HEK293T (cell line): ENCODE results near the gene TANC1.

ENCODE experiments used
- CTCF ChIA-PET: fragments of 350-600 bp; formaldehyde crosslinking; extraction: SDS; loops from one replicate; lab custom pipeline; 2021; ENCODE audit warnings: antibody characterized with exemption, inconsistent platforms; lab: Yijun Ruan, JAX
- POLR2A ChIA-PET: fragments of 350-600 bp; formaldehyde crosslinking; extraction: SDS; loops from one replicate; lab custom pipeline; 2020; ENCODE audit warnings: antibody characterized with exemption, inconsistent platforms; lab: Yijun Ruan, JAX
- DNase-seq: peaks from one replicate; pipeline ENCODE4 v3.0.0; 2012; ENCODE audit warnings: mixed read lengths; ENCODE audit errors: extremely low spot score
- ARNT ChIP-seq: fragments of 450-650 bp; IDR thresholded peaks from 2 replicates; pipeline ENCODE4 v1.6.1; 2017; ENCODE audit warnings: mild to moderate bottlenecking
- BHLHE40 ChIP-seq: fragments of 450-650 bp; IDR thresholded peaks from 2 replicates; pipeline ENCODE4 v1.6.1; 2016; ENCODE audit warnings: mild to moderate bottlenecking, moderate library complexity, borderline replicate concordance
- CTBP1 ChIP-seq: fragments of 450-650 bp; IDR thresholded peaks from 2 replicates; pipeline ENCODE4 v1.6.1; 2016; ENCODE audit warnings: borderline replicate concordance
- ELF4 ChIP-seq: fragments of 450-650 bp; IDR thresholded peaks from 2 replicates; pipeline ENCODE4 v1.6.1; 2017; ENCODE audit warnings: antibody characterized with exemption
- FOXA1 ChIP-seq: fragments of 450-650 bp; IDR thresholded peaks from 2 replicates; pipeline ENCODE4 v1.6.1; 2016; ENCODE audit warnings: mild to moderate bottlenecking
- FOXK2 ChIP-seq: fragments of 450-650 bp; IDR thresholded peaks from 2 replicates; pipeline ENCODE4 v1.6.1; 2016; ENCODE audit warnings: mild to moderate bottlenecking
- FOXM1 ChIP-seq: fragments of 450-650 bp; IDR thresholded peaks from 2 replicates; pipeline ENCODE4 v1.6.1; 2017; ENCODE audit warnings: mild to moderate bottlenecking, borderline replicate concordance
- HDGF ChIP-seq: fragments of 450-650 bp; IDR thresholded peaks from 2 replicates; pipeline ENCODE4 v1.6.1; 2017; ENCODE audit warnings: antibody characterized with exemption, borderline replicate concordance
- L3MBTL2 ChIP-seq: fragments of 450-650 bp; conservative IDR thresholded peaks from 2 replicates; pipeline ENCODE4 v1.6.1; 2016; ENCODE audit warnings: mild to moderate bottlenecking
- LEF1 ChIP-seq: fragments of 450-650 bp; IDR thresholded peaks from 2 replicates; pipeline ENCODE4 v1.6.1; 2017; ENCODE audit warnings: mild to moderate bottlenecking, borderline replicate concordance
- NFRKB ChIP-seq: fragments of 450-650 bp; IDR thresholded peaks from 2 replicates; pipeline ENCODE4 v1.6.1; 2016; ENCODE audit warnings: mild to moderate bottlenecking, moderate library complexity
- PKNOX1 ChIP-seq: fragments of 450-650 bp; IDR thresholded peaks from 2 replicates; pipeline ENCODE4 v1.6.1; 2016
- SP1 ChIP-seq: fragments of 450-650 bp; IDR thresholded peaks from 2 replicates; pipeline ENCODE4 v1.6.1; 2017
- SUZ12 ChIP-seq: fragments of 450-650 bp; IDR thresholded peaks from 2 replicates; pipeline ENCODE4 v1.6.1; 2016; ENCODE audit warnings: mild to moderate bottlenecking
- TARDBP ChIP-seq: fragments of 450-650 bp; IDR thresholded peaks from 2 replicates; pipeline ENCODE4 v1.6.1; 2016
- ZNF384 ChIP-seq: fragments of 450-650 bp; IDR thresholded peaks from 2 replicates; pipeline ENCODE4 v1.6.1; 2016

Gene TANC1

GRCh38 chr2:159131914-159132281 lies 163.5 kb downstream of the TANC1 start:
- POLR2A ChIA-PET = no interaction called here
- CTCF ChIA-PET = no interaction called here
- DNase-seq = no peak
- TF ChIP-seq SP1 = no peak
- TF ChIP-seq PKNOX1 = no peak
- TF ChIP-seq LEF1 = no peak
- TF ChIP-seq CTBP1 = no peak
- no peak for TF ChIP-seq TARDBP
- no peak for TF ChIP-seq ZNF384
- TF ChIP-seq FOXM1 = no peak
- TF ChIP-seq FOXA1 = no peak
- no peak for TF ChIP-seq BHLHE40

GRCh38 chr2:159133797-159134196 lies 165.4 kb downstream of the TANC1 start:
- CTCF ChIA-PET = interaction anchor here (1.3 kb wide), 1 partner anchor 15 kb away, joined by 4 read pairs; no protein-coding TSS in a partner anchor
- no peak for TF ChIP-seq SUZ12
- TF ChIP-seq FOXA1 = no peak
- no peak for TF ChIP-seq HDGF
- no peak for TF ChIP-seq ZNF384
- no peak for TF ChIP-seq BHLHE40
- TF ChIP-seq L3MBTL2 = no peak
- TF ChIP-seq SP1 = no peak
- TF ChIP-seq ELF4 = no peak
- TF ChIP-seq ARNT = no peak
- no peak for TF ChIP-seq CTBP1
- no peak for TF ChIP-seq PKNOX1
- no peak for TF ChIP-seq TARDBP
- no peak for TF ChIP-seq FOXK2
- TF ChIP-seq FOXM1 = no peak
- TF ChIP-seq NFRKB = no peak
- DNase-seq = no peak
- POLR2A ChIA-PET = no interaction called here

- POLR2A ChIA-PET = no interaction called here
- CTCF ChIA-PET = interaction anchor here (1.6 kb wide), 1 partner anchor 16 kb away, joined by 5 read pairs; no protein-coding TSS in a partner anchor
- no peak for DNase-seq
Measured at GRCh38 chr2:159134979-159135378, 166.5 kb downstream of the TANC1 start.

GRCh38 chr2:159136391-159136790 lies 168.0 kb downstream of the TANC1 start:
- POLR2A ChIA-PET = no interaction called here
- DNase-seq = no peak
- no peak for TF ChIP-seq BHLHE40
- CTCF ChIA-PET = interaction anchor here (0.7 to 1.6 kb wide), 2 partner anchors 18 to 44 kb away, joined by 3 to 5 read pairs; no protein-coding TSS in a partner anchor

More at GRCh38 chr2:159134979-159135378, 166.5 kb downstream of the TANC1 start:
- no peak for TF ChIP-seq L3MBTL2
- TF ChIP-seq TARDBP = no peak
- TF ChIP-seq LEF1 = no peak
- TF ChIP-seq SP1 = no peak
- no peak for TF ChIP-seq CTBP1
- TF ChIP-seq HDGF = no peak
- no peak for TF ChIP-seq NFRKB
- no peak for TF ChIP-seq BHLHE40
- no peak for TF ChIP-seq ZNF384
- TF ChIP-seq FOXK2 = no peak
- no peak for TF ChIP-seq FOXA1
- TF ChIP-seq PKNOX1 = no peak
- no peak for TF ChIP-seq ARNT
- TF ChIP-seq FOXM1 = no peak
- no peak for TF ChIP-seq SUZ12

GRCh38 chr2:159137511-159138241 lies 169.2 kb downstream of the TANC1 start:
- no peak for TF ChIP-seq TARDBP
- no peak for TF ChIP-seq ZNF384
- no peak for TF ChIP-seq SUZ12
- TF ChIP-seq ELF4 = no peak
- TF ChIP-seq FOXM1 = no peak
- no peak for TF ChIP-seq HDGF
- no peak for TF ChIP-seq PKNOX1
- no peak for TF ChIP-seq FOXK2
- TF ChIP-seq ARNT = no peak
- no peak for TF ChIP-seq L3MBTL2
- TF ChIP-seq NFRKB = no peak
- TF ChIP-seq BHLHE40 = no peak
- no peak for TF ChIP-seq SP1
- TF ChIP-seq FOXA1 = no peak
- ChIA-PET CTCF (interaction anchor here (0.6 to 0.7 kb wide), 2 partner anchors 16 to 622 kb away, joined by 3 read pairs; no protein-coding TSS in a partner anchor), POLR2A (no interaction called here)
- no peak for DNase-seq
